DMS53 treated with DMSO at 0.1 percent for 48 hours (cell line): ENCODE results near the gene ACP7.

Experiments
- DNase-seq: peaks from one replicate; lab custom pipeline; 2025; ENCODE audit not compliant: unreplicated experiment; lab: John Stamatoyannopoulos, UW

The ACP7 gene

GRCh38 chr19:39146686-39147450, 62.7 kb downstream of the ACP7 start:
- DNase-seq: no peak

- no peak for DNase-seq
These were observed 63.3 kb downstream of the ACP7 start for GRCh38 chr19:39147480-39147879.

- DNase-seq: no peak
These were observed 64.9 kb downstream of the ACP7 start for GRCh38 chr19:39148939-39149529.

DNA sequence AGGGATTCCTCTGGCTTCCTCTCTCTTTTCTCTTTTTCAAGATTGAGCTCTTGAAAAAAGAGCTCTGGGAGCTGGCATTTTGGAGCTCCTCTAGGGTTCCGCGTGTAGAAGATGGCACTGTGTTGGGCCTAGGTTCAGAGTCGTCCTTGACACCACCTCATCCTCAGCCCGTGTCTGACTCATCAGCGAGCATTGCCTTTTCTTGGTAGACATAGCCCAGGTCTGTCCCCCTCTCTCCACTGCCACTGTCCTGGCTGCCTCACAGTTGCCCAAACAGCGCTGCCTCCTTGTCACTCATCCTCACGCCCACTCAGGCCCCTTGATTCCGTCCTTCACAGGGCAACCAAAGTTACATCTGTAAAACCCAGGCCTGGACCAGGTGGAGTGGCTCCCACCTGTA, 66.1 kb downstream of the ACP7 start:
- no peak for DNase-seq

DNA sequence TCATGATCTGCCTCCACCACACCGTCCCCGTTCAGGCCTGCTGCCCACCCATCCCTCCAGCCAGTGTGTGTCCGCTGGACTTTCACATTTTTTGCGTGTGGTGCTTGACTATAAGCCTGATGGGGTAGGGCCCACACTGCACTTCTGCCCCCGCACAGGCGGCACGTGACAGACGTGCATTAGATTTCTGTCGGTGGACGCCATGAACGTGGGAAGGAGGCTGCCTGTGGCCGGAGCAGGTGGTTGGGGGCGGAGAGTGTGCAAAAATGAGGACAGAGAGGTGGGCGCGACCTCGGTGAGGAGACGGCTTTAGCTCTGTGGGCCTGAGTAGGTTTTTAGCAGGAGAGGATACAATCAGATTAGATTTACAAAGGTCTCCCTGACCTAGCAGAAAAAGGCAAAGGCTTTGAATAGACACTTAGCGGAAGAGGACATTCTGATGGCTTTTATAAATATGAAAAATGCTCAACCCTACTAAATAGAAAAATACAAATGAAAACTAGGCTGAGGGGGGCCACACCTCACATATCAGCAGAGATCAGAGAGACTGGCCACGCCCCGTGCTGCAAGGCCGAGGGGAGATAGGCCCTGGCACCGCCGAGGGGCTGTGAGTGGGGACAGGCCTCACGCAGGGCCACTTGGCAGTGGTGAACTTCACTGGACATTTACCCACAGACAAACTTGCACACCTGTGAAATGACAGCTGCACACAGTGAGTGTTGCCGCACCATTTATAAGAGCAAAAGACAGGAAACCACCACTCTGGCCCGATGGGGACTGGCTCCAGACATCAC, 66.8 kb downstream of the ACP7 start:
- no peak for DNase-seq

- DNase-seq: no peak
These were observed 67.9 kb downstream of the ACP7 start for GRCh38 chr19:39152066-39152465.

GRCh38 chr19:39154100-39154628, 70.0 kb downstream of the ACP7 start:
- DNase-seq: no peak

DNA sequence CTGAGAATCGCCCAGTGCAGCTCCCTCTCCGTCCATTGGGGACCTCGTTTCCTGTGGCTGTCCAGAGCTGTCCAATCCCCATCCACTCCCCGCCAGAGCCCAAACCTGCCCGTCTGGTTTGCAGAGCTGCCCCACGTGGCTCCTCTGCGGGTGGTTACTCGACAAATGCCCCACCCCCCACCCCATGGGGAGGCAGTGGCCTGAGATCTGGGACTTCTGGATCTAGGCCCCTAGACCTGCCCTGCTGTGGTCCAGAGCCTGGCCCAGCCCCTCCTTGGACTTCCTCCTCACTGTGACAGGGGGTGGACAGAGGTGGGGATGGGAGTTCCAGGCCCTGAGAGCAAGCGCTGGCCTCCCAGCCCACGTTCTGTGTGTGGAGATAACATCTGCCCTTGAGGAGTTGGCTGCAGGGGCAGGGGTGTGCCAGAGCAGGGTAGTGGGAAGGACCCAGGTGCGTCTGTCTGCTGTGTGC, 70.5 kb downstream of the ACP7 start:
- DNase-seq: no peak

DNA sequence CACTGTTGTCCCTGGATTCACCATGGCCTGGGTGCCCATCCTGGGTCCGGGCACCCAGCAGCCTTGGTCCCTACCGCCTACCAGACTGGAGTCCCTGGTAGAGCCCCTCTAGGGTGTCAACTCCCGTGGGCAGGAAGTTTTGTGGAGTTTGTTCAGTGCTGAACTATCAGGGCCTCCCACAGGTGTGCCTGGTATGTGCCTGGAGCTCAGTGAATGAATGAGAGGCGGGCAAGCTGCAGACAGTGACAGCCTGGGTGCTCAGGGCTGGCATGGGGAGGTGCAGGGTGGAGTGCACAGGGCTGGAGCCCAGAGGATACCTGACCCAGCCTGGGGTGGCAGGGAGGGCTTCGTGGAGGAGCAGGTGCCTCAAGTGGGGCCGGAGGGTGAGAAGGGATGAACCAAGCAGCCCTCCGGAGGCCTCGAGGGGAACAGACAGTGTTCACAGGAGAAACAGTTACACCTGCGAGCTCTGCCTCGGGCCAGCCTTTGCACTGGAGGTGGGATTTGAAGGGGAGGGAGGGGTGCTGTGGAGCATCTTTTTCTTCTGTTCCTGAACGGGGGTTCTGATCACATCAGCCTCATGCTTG, 71.0 kb downstream of the ACP7 start:
- no peak for DNase-seq

DNA sequence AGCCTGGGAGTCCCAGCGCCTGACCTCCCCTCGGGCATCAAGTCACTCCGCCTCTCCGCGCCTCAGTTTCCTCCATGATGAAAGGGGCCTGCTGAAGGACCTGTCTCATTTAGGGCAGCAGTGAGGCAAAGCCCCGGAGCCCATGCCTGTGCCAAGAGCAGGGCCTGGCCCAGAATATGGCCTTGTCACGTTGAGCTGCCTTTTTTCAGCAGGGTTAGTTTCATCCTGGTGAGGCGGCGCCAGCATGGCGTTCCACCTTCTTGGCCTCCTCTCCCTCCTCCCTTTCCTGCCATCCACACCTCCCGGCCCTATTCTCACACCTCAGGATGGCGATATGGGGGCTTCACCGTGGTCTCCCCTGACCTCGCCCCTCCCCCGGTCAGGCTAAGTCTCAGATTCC, 71.6 kb downstream of the ACP7 start:
- DNase-seq: no peak

- no peak for DNase-seq
These were observed 72.4 kb downstream of the ACP7 start for GRCh38 chr19:39156326-39157230.

DNA sequence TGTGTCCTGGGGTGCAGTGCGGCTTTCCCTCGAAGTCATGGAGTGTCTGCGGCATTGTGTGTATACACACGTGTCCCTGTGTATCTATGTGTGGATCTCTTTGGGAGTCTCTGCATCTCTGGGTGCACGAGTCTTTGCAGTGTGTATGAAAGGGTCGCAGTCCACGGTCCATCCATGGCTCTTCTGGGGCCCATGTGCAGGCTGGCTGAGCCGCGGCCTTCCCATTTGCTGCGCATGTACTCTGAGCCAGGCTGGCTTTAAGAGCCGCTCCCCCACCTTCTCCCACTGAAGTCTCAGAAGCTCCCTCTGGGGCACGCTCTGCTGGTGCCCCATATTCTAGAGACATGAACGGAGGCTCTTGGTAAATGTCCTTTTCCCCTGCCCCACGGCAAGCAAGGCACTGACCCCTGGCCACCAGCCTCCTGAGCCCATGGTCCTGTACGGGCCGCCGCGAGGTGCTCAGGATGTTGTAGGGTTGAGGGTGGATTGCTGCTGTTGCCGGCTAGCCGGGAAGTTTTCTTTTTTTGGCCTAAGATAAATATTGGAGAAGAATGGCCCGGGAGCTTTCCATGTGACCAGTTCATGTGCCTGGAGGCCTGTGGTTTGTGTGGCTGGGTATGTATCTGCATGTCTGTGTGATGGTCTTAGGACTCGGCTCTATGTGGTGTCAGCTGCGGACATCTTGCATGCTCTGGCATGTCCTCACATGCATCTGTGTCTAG, 73.3 kb downstream of the ACP7 start:
- no peak for DNase-seq

DNA sequence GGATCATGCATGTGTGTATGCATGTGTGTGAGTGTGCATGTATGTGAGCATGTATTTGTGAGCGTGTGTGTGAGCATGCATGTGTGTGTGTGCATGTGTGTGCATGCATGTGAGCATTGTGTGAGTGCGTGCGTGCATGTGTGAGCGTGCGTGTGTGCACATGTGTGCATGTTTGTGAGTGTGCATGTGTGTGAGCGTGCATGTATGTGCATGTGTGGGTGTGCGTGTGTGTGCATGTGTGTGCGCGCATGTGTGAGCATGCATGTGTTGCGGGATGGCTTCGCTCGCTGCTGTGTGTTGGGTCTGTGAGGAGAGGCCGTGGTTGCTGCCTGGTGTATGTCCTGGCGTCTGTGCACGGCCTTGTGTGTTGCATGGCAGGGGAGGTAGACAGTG, 73.8 kb downstream of the ACP7 start:
- no peak for DNase-seq

DNA sequence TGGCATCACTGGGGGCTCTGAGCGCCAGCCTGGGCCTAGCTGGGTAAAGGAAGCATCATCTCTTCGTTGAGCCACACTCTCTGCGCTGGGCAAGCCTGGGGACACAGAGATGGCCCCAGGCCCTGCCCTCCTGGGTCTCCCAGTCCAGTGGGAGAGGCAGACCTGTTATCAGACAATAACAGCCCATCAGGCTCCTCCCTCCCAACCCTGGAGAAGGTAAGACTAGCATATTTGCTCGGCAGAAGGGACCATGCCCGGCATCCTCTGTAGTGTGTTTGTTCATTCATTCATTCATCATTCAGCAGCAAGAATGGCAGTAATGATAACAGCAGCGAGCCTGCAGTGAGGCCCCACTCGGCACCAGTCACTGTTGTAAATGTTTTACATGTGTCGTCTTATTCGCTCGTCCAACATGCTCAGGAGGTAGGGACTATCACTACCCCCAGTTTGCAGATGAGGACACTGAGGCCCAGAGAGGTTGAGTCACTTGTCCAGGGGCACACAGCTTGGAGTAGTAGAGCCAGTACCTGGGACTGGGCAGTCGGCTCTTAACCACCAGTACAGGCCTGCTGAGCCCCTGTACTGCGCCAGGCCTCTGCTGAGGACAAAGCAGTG, 74.6 kb downstream of the ACP7 start:
- DNase-seq: no peak

- no peak for DNase-seq
These were observed 76.3 kb downstream of the ACP7 start for GRCh38 chr19:39160523-39160861.
